Endothelial cell (in vitro differentiated cells): Measurements from ENCODE around the gene RPA1. TPM values are rescaled to one million over a fixed set of nuclear protein-coding genes. Genes with fewer than 3 reads are reported as not detected.

ENCODE experiments used
- DNase-seq: peaks from one replicate; pipeline ENCODE4 v3.0.0; 2021; ENCODE audit warnings: low spot score
- H3K27ac Mint-ChIP-seq: one replicate; pipeline ENCODE4 v1.8.0; 2021; ENCODE audit warnings: mixed read lengths, inconsistent platforms; ENCODE audit not compliant: unreplicated experiment
- H3K27me3 Mint-ChIP-seq: one replicate; pipeline ENCODE4 v1.8.0; 2021; ENCODE audit warnings: mild to moderate bottlenecking, moderate library complexity, mixed read lengths, inconsistent platforms; ENCODE audit not compliant: unreplicated experiment
- H3K36me3 Mint-ChIP-seq: one replicate; pipeline ENCODE4 v1.8.0; 2021; ENCODE audit warnings: mild to moderate bottlenecking, low read depth, mixed read lengths, inconsistent platforms; ENCODE audit not compliant: unreplicated experiment
- H3K4me1 Mint-ChIP-seq: one replicate; pipeline ENCODE4 v1.8.0; 2021; ENCODE audit warnings: mild to moderate bottlenecking, mixed read lengths, inconsistent platforms; ENCODE audit not compliant: unreplicated experiment
- H3K4me3 Mint-ChIP-seq: one replicate; pipeline ENCODE4 v1.8.0; 2021; ENCODE audit warnings: mild to moderate bottlenecking, mixed read lengths, inconsistent platforms; ENCODE audit not compliant: unreplicated experiment
- H3K9me3 Mint-ChIP-seq: one replicate; pipeline ENCODE4 v1.8.0; 2021; ENCODE audit warnings: mixed read lengths, inconsistent platforms; ENCODE audit not compliant: unreplicated experiment
- CTCF ChIP-seq: fragments of 200-600 bp; sonication (generic); IDR thresholded peaks from one replicate; pipeline ENCODE4 v1.5.0; 2021; ENCODE audit warnings: antibody characterized with exemption; ENCODE audit not compliant: unreplicated experiment
- total RNA-seq: library from RNA; stranded (reverse); fragmentation: NEBNext Ultra II Directional; extraction: Animal tissue kit (Norgen Biotek cat#: 25700); gene quantifications from one replicate; pipeline ENCODE4 v1.2.1, GENCODE V29; 2021; ENCODE audit not compliant: unreplicated experiment

Gene RPA1
- total RNA-seq, 1 donor from 2014 or later = 105 TPM

DNA sequence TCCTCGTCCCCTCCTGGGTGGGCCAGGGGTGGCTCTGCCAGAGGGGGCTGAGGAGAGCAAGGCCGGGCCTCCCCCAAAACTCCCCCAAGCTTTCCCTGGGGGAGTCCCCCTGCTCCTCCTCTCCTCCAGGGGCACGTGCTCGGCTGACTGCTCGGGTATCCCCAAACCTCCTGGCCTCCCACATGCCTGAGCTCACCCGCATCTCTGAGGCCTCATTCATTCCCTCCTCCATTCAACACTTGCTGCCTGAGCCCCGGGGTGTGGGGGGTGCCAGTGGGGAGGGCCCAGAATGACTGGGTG, 112.2 kb downstream of the RPA1 start:
- Mint-ChIP-seq H3K4me1 (no peaks in the 10 kb centered on the region), H3K36me3 (no peaks in the 10 kb centered on the region), H3K9me3 (no peaks in the 10 kb centered on the region), H3K27ac (no peak overlapping the region), H3K4me3 (no peak overlapping the region), H3K27me3 (peaks cover 7% of the 10 kb centered on the region)
- no peak for TF ChIP-seq CTCF
- no peak for DNase-seq

DNA sequence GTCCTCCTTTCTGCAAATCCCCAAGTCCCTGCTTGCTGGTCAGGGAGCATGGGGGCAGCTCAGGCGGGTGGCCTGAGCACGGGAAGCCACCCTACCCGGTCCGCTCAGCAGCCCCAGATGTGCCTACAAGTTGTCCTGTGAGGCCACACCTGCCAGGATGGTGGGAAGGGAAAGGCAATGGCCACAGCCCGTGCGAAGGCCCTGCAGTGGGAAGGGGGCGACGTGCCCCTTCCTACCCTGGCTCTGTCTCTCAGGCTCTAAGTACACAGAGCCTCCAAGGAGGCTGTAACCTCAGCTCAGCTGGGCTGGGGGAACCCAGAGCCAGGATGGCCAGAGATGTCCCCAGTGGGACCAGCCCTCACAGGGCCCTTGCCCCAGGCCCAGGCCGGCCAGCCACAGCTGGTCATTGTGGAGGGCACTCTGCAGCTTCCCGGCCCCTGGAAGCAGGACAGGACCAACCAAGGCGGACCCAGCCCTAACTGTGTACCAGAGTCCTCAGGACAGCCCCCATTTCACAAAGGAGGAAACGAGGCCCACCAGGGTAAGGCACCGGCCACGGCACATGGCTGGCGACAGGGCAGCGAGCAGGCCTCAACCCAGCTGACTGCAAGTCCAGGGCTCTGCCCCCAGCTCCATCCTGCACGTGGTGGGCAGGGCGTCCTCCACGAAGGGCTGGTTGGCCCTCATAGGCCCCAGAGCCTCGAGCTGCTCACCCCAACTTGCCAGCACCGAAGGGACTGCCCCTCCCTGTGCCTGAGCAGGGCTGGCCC, 113.0 kb downstream of the RPA1 start:
- Mint-ChIP-seq H3K9me3 (no peaks in the 10 kb centered on the region), H3K4me1 (no peaks in the 10 kb centered on the region), H3K4me3 (no peak overlapping the region), H3K36me3 (no peaks in the 10 kb centered on the region), H3K27me3 (peaks cover 7% of the 10 kb centered on the region), H3K27ac (no peak overlapping the region)
- TF ChIP-seq CTCF = no peak
- DNase-seq = no peak

DNA sequence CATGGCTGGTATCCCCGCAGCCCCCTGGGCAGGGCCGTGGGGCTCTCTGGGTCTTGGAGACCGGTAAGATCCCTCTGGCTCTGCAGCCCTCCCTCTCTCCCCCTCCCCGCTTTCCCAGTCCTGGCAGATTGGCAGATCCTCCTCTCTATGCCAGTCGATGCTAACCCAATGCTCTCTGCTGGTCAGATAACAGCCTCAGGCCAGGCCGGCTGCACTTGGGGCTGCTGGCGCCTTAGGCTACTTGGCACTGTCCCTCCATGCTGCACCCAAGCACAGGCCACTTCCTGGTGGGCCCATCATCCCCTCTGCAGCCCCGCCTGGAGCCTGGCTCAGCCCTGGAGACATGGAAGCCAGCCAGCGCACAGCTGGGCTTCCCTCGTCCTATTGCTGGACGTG, 113.6 kb downstream of the RPA1 start:
- no peak for DNase-seq
- Mint-ChIP-seq H3K4me1 (no peaks in the 10 kb centered on the region), H3K27me3 (peaks cover 8% of the 10 kb centered on the region), H3K9me3 (no peaks in the 10 kb centered on the region), H3K4me3 (no peak overlapping the region), H3K36me3 (no peaks in the 10 kb centered on the region), H3K27ac (no peak overlapping the region)
- no peak for TF ChIP-seq CTCF

DNA sequence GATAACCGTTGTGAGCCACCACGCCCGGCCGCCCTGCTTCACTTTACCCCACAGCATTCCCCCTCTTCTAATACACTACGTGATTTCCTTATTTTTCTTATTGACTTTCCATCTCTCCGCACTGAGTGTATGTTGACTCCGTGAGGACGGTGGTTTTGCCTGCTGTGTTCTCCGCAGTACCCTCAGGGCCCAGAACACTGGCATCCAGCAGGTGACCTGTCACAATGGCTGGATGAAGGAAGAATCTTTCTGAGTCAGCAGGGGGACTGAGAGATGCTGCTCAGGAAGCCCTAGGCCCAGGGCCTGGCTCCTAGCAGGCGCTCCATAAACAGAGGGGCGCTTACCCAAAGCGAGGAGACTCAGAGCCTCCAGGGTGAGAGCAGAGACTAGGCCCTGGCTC, 115.8 kb downstream of the RPA1 start:
- Mint-ChIP-seq H3K4me3 (no peak overlapping the region), H3K36me3 (no peaks in the 10 kb centered on the region), H3K4me1 (no peaks in the 10 kb centered on the region), H3K27me3 (peaks cover 8% of the 10 kb centered on the region), H3K27ac (no peak overlapping the region), H3K9me3 (no peaks in the 10 kb centered on the region)
- TF ChIP-seq CTCF = no peak
- no peak for DNase-seq

GRCh38 chr17:1946021-1946932, 116.5 kb downstream of the RPA1 start:
- TF ChIP-seq CTCF = no peak
- H3K27ac Mint-ChIP-seq = no peak overlapping the region
- H3K27me3 Mint-ChIP-seq = peaks cover 11% of the 10 kb centered on the region
- DNase-seq = no peak
- H3K9me3 Mint-ChIP-seq = no peaks in the 10 kb centered on the region
- H3K4me3 Mint-ChIP-seq = no peak overlapping the region
- no peaks in the 10 kb centered on the region for H3K4me1 Mint-ChIP-seq
- no peaks in the 10 kb centered on the region for H3K36me3 Mint-ChIP-seq
